ENCODE results near the gene SYT2. TPM values are rescaled to one million over a fixed set of nuclear protein-coding genes. Genes with fewer than 3 reads are reported as not detected.

Gene SYT2
- total RNA-seq, 1 experiment from 2014 or later: 12.1 TPM

- no peaks in the 10 kb centered on the region for H3K9me3 Mint-ChIP-seq
- no peak overlapping the region for H3K27ac Mint-ChIP-seq
- TF ChIP-seq STAT6 (CRISPR knock-in tag; conservative IDR thresholded peaks at IDR 0.05; ENCODE audit: low read depth) (no peak), CTCF (IDR thresholded peaks at IDR 0.05) (peak; percentile 52; the same call in 1 of the 2 replicates)
- ATAC-seq (peak; percentile 96), DNase-seq (ENCODE audit: low spot score) (peak; percentile 72)
- ChIA-PET CTCF (interaction anchor here (0.6 to 2.6 kb wide), 42 partner anchors 8 to 509 kb away, joined by 3 to 25 read pairs (median 4); partner anchors contain the start of genes LGR6, SYT2 and UBE2T), POLR2A (interaction anchor here (0.6 kb wide), 1 partner anchor 52 kb away, joined by 3 read pairs; no protein-coding TSS in a partner anchor)
- H3K27me3 Mint-ChIP-seq (ENCODE audit: low read depth): no peaks in the 10 kb centered on the region
- no peaks in the 10 kb centered on the region for H3K4me1 Mint-ChIP-seq
- no peak overlapping the region for H3K4me3 Mint-ChIP-seq
- no peaks in the 10 kb centered on the region for H3K36me3 Mint-ChIP-seq
These were observed 110.4 kb downstream of the SYT2 start for GRCh38 chr1:202599669-202600431.

- no peaks in the 10 kb centered on the region for H3K27me3 Mint-ChIP-seq (ENCODE audit: low read depth)
- ChIA-PET POLR2A (no interaction called here), CTCF (no interaction called here)
- H3K4me1 Mint-ChIP-seq: no peaks in the 10 kb centered on the region
- no peak overlapping the region for H3K4me3 Mint-ChIP-seq
- no peak overlapping the region for H3K27ac Mint-ChIP-seq
- no peaks in the 10 kb centered on the region for H3K9me3 Mint-ChIP-seq
- no peak for ATAC-seq
- no peak for DNase-seq (ENCODE audit: low spot score)
- H3K36me3 Mint-ChIP-seq: no peaks in the 10 kb centered on the region
- TF ChIP-seq OVOL2 (CRISPR knock-in tag; IDR thresholded peaks at IDR 0.05; ENCODE audit: borderline replicate concordance) (no peak), IRF1 (CRISPR knock-in tag; IDR thresholded peaks at IDR 0.05) (no peak), AR (CRISPR knock-in tag; IDR thresholded peaks at IDR 0.05) (no peak), ZNF512 (CRISPR knock-in tag; IDR thresholded peaks at IDR 0.05; ENCODE audit: borderline replicate concordance) (no peak), GTF2I (CRISPR knock-in tag; conservative IDR thresholded peaks at IDR 0.05) (no peak), ZNF532 (CRISPR knock-in tag; IDR thresholded peaks at IDR 0.05; ENCODE audit: borderline replicate concordance) (no peak), ATF3 (CRISPR knock-in tag; conservative IDR thresholded peaks at IDR 0.05) (no peak), AFF4 (CRISPR knock-in tag; IDR thresholded peaks at IDR 0.05; ENCODE audit: borderline replicate concordance) (no peak)
These were observed 113.0 kb downstream of the SYT2 start for GRCh38 chr1:202597090-202597761.

All from WTC11 (cell line).